Measurements from ENCODE around the gene TEX14. TPM values are rescaled to one million over a fixed set of nuclear protein-coding genes. Genes with fewer than 3 reads are reported as not detected.

Gene TEX14
- total RNA-seq, 4 donors from 2014 or later = 0.27 TPM; not detected in 3

DNA sequence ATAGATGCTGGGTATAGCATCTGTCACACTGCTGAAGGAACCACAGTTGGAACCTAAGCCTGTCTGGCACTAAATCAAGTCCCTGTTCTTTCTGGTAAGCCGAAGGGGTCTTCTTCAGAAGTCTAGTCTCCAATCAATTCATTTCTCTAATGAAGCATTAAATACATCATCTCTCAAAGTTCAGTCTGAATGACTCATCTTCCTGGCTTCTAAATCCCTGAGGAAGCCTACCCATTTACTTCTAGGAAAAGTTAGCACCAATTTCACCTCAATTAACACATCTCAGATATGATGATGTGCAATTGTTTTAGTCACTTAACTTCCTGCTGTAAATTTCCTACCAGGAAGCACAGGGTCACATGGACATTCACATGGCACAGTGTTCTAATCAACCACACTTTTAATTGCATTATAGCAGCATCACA lies 49.9 kb downstream of the TEX14 start:
- 77% methylated on average over 1 of the region's 1 CpG; no CpG with 5 or more reads in 1 of the 2 donors for WGBS, 2 donors (ENCODE audit: low coverage in 1 of 2)
- in situ Hi-C loops (cut with MboI; ENCODE audit: low pct_ligation_motif_present in 1 of 4, low pct_unique_long_range_greater_than_20kb in 1 of 4, low sequenced_read_pairs in 3 of 4) (no loop called here), intact Hi-C loops (cut with DNase I; ENCODE audit: low total_unique reads) (no loop called here)
- no peaks in the 10 kb centered on the region for H3K4me1 ChIP-seq
- H3K27me3 ChIP-seq = no peaks in the 10 kb centered on the region
- H3K27ac ChIP-seq = no peak overlapping the region
- no peak for DNase-seq
- H3K9me3 ChIP-seq = no peaks in the 10 kb centered on the region
- H3K4me3 ChIP-seq = no peak overlapping the region
- no peaks in the 10 kb centered on the region for H3K36me3 ChIP-seq
- TF ChIP-seq EP300 (IDR thresholded peaks at IDR 0.05; ENCODE audit: low read depth) (no peak), POLR2A (IDR thresholded peaks at IDR 0.05) (no peak), POLR2AphosphoS5 (IDR thresholded peaks at IDR 0.05) (no peak)
- TF ChIP-seq, protein P1, sequence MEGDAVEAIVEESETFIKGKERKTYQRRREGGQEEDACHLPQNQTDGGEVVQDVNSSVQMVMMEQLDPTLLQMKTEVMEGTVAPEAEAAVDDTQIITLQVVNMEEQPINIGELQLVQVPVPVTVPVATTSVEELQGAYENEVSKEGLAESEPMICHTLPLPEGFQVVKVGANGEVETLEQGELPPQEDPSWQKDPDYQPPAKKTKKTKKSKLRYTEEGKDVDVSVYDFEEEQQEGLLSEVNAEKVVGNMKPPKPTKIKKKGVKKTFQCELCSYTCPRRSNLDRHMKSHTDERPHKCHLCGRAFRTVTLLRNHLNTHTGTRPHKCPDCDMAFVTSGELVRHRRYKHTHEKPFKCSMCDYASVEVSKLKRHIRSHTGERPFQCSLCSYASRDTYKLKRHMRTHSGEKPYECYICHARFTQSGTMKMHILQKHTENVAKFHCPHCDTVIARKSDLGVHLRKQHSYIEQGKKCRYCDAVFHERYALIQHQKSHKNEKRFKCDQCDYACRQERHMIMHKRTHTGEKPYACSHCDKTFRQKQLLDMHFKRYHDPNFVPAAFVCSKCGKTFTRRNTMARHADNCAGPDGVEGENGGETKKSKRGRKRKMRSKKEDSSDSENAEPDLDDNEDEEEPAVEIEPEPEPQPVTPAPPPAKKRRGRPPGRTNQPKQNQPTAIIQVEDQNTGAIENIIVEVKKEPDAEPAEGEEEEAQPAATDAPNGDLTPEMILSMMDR (IDR thresholded peaks at IDR 0.05) = no peak

DNA sequence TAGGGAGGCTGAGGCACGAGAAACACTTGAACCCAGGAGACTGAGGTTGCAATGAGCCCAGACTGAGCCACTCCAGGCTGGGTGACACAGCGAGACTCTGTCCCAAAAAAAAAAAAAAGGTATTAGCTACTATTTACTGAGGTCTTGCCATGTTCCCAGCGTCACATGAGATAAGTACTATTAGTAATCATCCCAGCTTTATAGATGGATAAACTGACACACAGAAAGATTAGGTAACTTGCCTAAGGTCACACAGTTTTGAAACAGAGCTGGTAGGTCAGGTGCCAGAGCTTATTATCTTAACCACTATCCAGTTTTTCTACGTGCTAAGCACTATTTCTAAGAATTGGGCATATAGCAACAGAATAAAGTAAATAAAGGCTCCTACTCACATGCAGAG lies 51.6 kb downstream of the TEX14 start:
- Histone ChIP-seq H3K27ac (no peak overlapping the region), H3K36me3 (no peaks in the 10 kb centered on the region), H3K9me3 (no peaks in the 10 kb centered on the region), H3K4me1 (no peaks in the 10 kb centered on the region), H3K4me3 (no peak overlapping the region), H3K27me3 (no peaks in the 10 kb centered on the region)
- DNase-seq = no peak
- in situ Hi-C loops (cut with MboI; ENCODE audit: low pct_ligation_motif_present in 1 of 4, low pct_unique_long_range_greater_than_20kb in 1 of 4, low sequenced_read_pairs in 3 of 4) (no loop called here), intact Hi-C loops (cut with DNase I; ENCODE audit: low total_unique reads) (no loop called here)
- WGBS, 2 donors (ENCODE audit: low coverage in 1 of 2) = 66 to 73% methylated on average over 4 of the region's 4 CpGs
- TF ChIP-seq, protein P1 (IDR thresholded peaks at IDR 0.05) = no peak
- TF ChIP-seq EP300 (IDR thresholded peaks at IDR 0.05; ENCODE audit: low read depth) (no peak), POLR2A (IDR thresholded peaks at IDR 0.05) (no peak), POLR2AphosphoS5 (IDR thresholded peaks at IDR 0.05) (no peak)

DNA sequence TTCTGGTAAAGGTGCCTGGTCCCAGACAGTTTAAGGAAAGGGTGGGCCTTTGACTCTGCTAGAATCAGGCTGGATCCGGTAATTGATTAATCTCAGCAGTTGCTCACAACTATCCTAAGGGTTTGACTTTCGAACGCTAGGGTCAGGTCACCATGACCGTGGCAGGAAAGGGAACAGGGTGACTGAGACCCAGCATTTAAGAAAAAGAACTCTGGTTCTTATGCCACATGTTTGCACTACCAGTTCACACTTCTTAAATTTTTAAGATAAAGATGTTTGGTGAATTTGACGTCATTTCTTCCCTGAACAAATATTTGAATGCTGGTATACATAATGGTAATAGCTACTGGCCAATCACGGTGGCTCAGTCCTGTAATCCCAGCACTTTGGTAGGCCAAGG lies 52.2 kb downstream of the TEX14 start:
- intact Hi-C loops (cut with DNase I; ENCODE audit: low total_unique reads) = no loop called here
- Histone ChIP-seq H3K27ac (no peak overlapping the region), H3K4me1 (no peaks in the 10 kb centered on the region), H3K36me3 (no peaks in the 10 kb centered on the region), H3K4me3 (no peak overlapping the region), H3K27me3 (no peaks in the 10 kb centered on the region), H3K9me3 (no peaks in the 10 kb centered on the region)
- in situ Hi-C loops (cut with MboI; ENCODE audit: low pct_ligation_motif_present in 1 of 4, low pct_unique_long_range_greater_than_20kb in 1 of 4, low sequenced_read_pairs in 3 of 4) = no loop called here
- TF ChIP-seq POLR2AphosphoS5 (IDR thresholded peaks at IDR 0.05) = no peak
- TF ChIP-seq EP300 (IDR thresholded peaks at IDR 0.05; ENCODE audit: low read depth) = no peak
- TF ChIP-seq, protein P1 (IDR thresholded peaks at IDR 0.05) = no peak
- no peak for TF ChIP-seq POLR2A (IDR thresholded peaks at IDR 0.05)
- no peak for DNase-seq
- 76 to 88% methylated on average over 6 of the region's 6 CpGs for WGBS, 2 donors (ENCODE audit: low coverage in 1 of 2)

DNA sequence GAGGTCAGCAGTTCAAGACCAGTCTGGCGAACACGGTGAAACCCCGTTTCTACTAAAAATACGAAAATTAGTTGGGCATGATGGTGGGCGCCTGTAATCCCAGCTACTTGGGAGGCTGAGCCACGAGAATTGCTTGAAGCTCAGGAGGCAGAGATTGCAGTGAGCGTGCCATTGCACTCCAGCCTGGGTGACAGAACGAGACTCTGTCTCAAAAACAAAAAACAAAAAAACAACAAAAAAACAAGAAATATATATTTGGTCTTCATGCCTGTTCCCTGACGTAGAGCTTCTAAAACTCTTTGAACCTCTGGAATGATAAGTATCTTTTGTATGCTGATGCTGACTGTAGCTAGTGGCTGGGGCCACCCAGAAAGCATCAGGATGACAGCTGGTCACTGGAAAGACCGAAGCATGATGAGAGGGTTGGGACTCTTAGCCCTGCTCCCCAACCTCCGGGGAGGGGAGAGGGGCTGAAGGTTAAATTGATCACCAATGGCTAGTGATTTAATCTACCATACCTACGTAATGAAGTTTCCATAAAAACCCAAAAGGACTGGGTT lies 54.8 kb downstream of the TEX14 start:
- no peak for DNase-seq
- H3K4me1 ChIP-seq = peaks cover 0 to 3% (median 0%) of the 10 kb centered on the region in 4 donors
- no peak overlapping the region for H3K27ac ChIP-seq
- no peak overlapping the region for H3K4me3 ChIP-seq
- no peaks in the 10 kb centered on the region for H3K36me3 ChIP-seq
- TF ChIP-seq POLR2A (IDR thresholded peaks at IDR 0.05) = no peak
- TF ChIP-seq POLR2AphosphoS5 (IDR thresholded peaks at IDR 0.05) = no peak
- TF ChIP-seq EP300 (IDR thresholded peaks at IDR 0.05; ENCODE audit: low read depth) = no peak
- TF ChIP-seq, protein P1 (IDR thresholded peaks at IDR 0.05) = no peak
- in situ Hi-C loops (cut with MboI; ENCODE audit: low pct_ligation_motif_present in 1 of 4, low pct_unique_long_range_greater_than_20kb in 1 of 4, low sequenced_read_pairs in 3 of 4) (no loop called here), intact Hi-C loops (cut with DNase I; ENCODE audit: low total_unique reads) (no loop called here)
- WGBS, 2 donors (ENCODE audit: low coverage in 1 of 2) = 79 to 80% methylated on average over 2 to 12 of the region's 12 CpGs
- no peaks in the 10 kb centered on the region for H3K27me3 ChIP-seq
- H3K9me3 ChIP-seq = no peaks in the 10 kb centered on the region

Data from transverse colon (tissue), 4 donors.